ENCODE results near the gene FGGY.

- peak; percentile 72 to 78 for TF ChIP-seq CTCF (IDR thresholded peaks at IDR 0.05; ENCODE audit: extremely low read depth in 1 of 2, insufficient read depth in 1 of 2, low read depth in 1 of 2, low read length in 2 of 2)
- no peak for TF ChIP-seq EZH2 (IDR thresholded peaks at IDR 0.05; ENCODE audit: borderline replicate concordance, low read depth, low read length, severe bottlenecking)
- no peak for TF ChIP-seq POLR2A (IDR thresholded peaks at IDR 0.05; ENCODE audit: low read depth, low read length)
These were observed 402.4 kb downstream of the FGGY start for GRCh38 chr1:59699227-59699847.

Data from endothelial cell of umbilical vein (primary cell).